Uterus (tissue), 2 donors: ENCODE measurements around the gene SERPIND1.
"Not testable (repeated sequence)": the region's sequence is repeated elsewhere in the genome, so short reads cannot be mapped to it uniquely, and the experiment has no call there.

Experiments
- CTCF ChIP-seq, 4 experiments: fragments of 200-600 bp in 2 of 4; fragments of 450-650 bp in 2 of 4; sonication (generic) in 2 of 4; IDR thresholded peaks; one replicate each; pipeline ENCODE4 v1.5.1; 2016 to 2019; ENCODE audit warnings: antibody characterized with exemption in 4 of 4, mild to moderate bottlenecking in 2 of 4, moderate library complexity in 1 of 4
- POLR2A ChIP-seq, 2 donors: fragments of 450-650 bp; IDR thresholded peaks; one replicate each; pipeline ENCODE4 v1.6.1; 2016; ENCODE audit warnings: antibody characterized with exemption in 2 of 2, mild to moderate bottlenecking in 1 of 2, moderate library complexity in 1 of 2

- TF ChIP-seq POLR2A, CTCF (IDR thresholded peaks at IDR 0.05): not testable (repeated sequence)
Observed at GRCh38 chr22:20732431-20732830, 41.5 kb upstream of the SERPIND1 start.
